Stimulated activated CD4-positive, alpha-beta T cell treated with anti-CD3 and anti-CD28 coated beads, Interleukin-15, amount 100 ng/mL, for 48 hours (primary cell): Measurements from ENCODE around the gene CALML3.
A peak's percentile ranks its signal among the peaks of the same experiment; 100 is the strongest.

Source experiments
- DNase-seq, 2 donors: peaks; one replicate each; pipeline ENCODE4 v3.0.0-alpha.2; 2020; ENCODE audit warnings: low read depth in 2 of 2

Gene CALML3

GRCh38 chr10:5506751-5507648 lies 17.8 kb upstream of the CALML3 start:
- DNase-seq, result no peak

- no peak for DNase-seq
Measured at GRCh38 chr10:5507649-5508131, 17.1 kb upstream of the CALML3 start.

GRCh38 chr10:5508161-5508604 lies 16.6 kb upstream of the CALML3 start:
- no peak for DNase-seq

- DNase-seq, result no peak
Measured at GRCh38 chr10:5508786-5509185, 16.0 kb upstream of the CALML3 start.

GRCh38 chr10:5509236-5509635 lies 15.5 kb upstream of the CALML3 start:
- DNase-seq, result no peak

GRCh38 chr10:5509691-5510090 lies 15.1 kb upstream of the CALML3 start:
- DNase-seq, result no peak

- no peak for DNase-seq
Measured at GRCh38 chr10:5510281-5511072, 14.3 kb upstream of the CALML3 start.

GRCh38 chr10:5511231-5511884 lies 13.4 kb upstream of the CALML3 start:
- no peak for DNase-seq

- no peak for DNase-seq
Measured at GRCh38 chr10:5511885-5512280, 12.9 kb upstream of the CALML3 start.

GRCh38 chr10:5512331-5512730 lies 12.4 kb upstream of the CALML3 start:
- DNase-seq, result no peak

GRCh38 chr10:5512881-5513612 lies 11.7 kb upstream of the CALML3 start:
- peak in 1 of 2 donors; percentile 19 for DNase-seq

GRCh38 chr10:5514226-5514850 lies 10.4 kb upstream of the CALML3 start:
- DNase-seq, result no peak

GRCh38 chr10:5515948-5516761 lies 8.6 kb upstream of the CALML3 start:
- no peak for DNase-seq

- DNase-seq, result no peak
Measured at GRCh38 chr10:5517546-5517945, 7.2 kb upstream of the CALML3 start.

GRCh38 chr10:5518143-5518542 lies 6.6 kb upstream of the CALML3 start:
- no peak for DNase-seq

GRCh38 chr10:5519054-5519453 lies 5.7 kb upstream of the CALML3 start:
- DNase-seq, result no peak

GRCh38 chr10:5522913-5523560 lies 1.7 kb upstream of the CALML3 start:
- no peak for DNase-seq

- DNase-seq, result no peak
Measured at GRCh38 chr10:5523796-5524574, 776 bp upstream of the CALML3 start.
